Measurements from ENCODE around the gene PON2.

PON2 gene

DNA sequence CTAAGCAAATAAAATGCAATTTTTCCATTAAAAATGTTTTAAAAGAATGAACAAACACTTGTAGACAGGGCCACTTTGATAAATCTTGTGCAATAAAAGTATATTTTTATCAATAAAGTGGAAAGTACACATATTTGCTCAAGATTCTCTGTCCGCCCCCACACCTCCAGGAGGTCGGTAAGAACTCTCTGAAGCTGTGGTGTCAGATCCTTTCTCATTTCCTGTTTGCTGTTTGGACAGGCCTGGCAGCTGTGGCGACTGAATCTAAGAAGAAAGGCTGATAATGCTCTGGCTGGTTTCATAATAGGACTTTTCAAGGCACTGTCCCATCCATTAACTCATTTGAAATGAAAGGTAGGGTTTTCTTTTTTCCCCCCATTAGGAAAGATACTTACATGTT, 35.6 kb upstream of the PON2 start:
- Histone ChIP-seq H3K9me3 (replicated peaks in 1 of 2; ENCODE audit: control insufficient read depth in 2 of 2, insufficient read depth in 1 of 2, low read depth in 1 of 2, low read length in 2 of 2) (peaks cover 0 to 11% of the 10 kb centered on the region in 2 donors), H3K79me1 (ENCODE audit: low read depth, low read length) (peaks cover 2% of the 10 kb centered on the region), H2BK5ac (ENCODE audit: low read length) (no peak overlapping the region), H4K8ac (ENCODE audit: low read depth, low read length) (no peak overlapping the region), H3K27ac (replicated peaks; ENCODE audit: low read length) (peak overlapping the region; percentile 64), H2BK15ac (ENCODE audit: low read length) (no peak overlapping the region), H3K4me1 (ENCODE audit: control insufficient read depth in 2 of 2, insufficient read depth in 1 of 2, low read depth in 1 of 2, low read length in 2 of 2) (peaks cover 14 to 66% of the 10 kb centered on the region in 2 donors), H3K4me2 (ENCODE audit: insufficient read depth, low read length, poor library complexity, severe bottlenecking) (peak overlapping the region; percentile 12), H2AK5ac (ENCODE audit: low read depth, low read length) (no peak overlapping the region), H3K4ac (ENCODE audit: low read length) (no peak overlapping the region), H3K23ac (ENCODE audit: low read depth, low read length, poor library complexity) (no peak overlapping the region), H2BK120ac (ENCODE audit: low read depth, low read length) (no peak overlapping the region), H3K9ac (ENCODE audit: low read depth, low read length, poor library complexity) (no peak overlapping the region), H4K91ac (ENCODE audit: low read depth, low read length, poor library complexity) (no peak overlapping the region), H2AFZ (ENCODE audit: low read length) (peak overlapping the region; percentile 3), H3K36me3 (replicated peaks in 1 of 2; ENCODE audit: control insufficient read depth in 2 of 2, insufficient read depth in 2 of 2, low read length in 2 of 2) (no peaks in the 10 kb centered on the region), H3K14ac (ENCODE audit: low read length) (no peak overlapping the region), H3K18ac (ENCODE audit: low read length) (no peak overlapping the region), H3K4me3 (ENCODE audit: low read length in 2 of 2) (peak overlapping the region in 1 of 2 donors; percentile 18), H2BK12ac (ENCODE audit: low read length) (no peak overlapping the region), H3K27me3 (ENCODE audit: control insufficient read depth in 3 of 3, insufficient read depth in 3 of 3, low read depth in 1 of 3, low read length in 3 of 3) (no peaks in the 10 kb centered on the region)
- DNase-seq (ENCODE audit: low spot score), result no peak
- WGBS, 2 donors (ENCODE audit: extremely low coverage in 2 of 2, insufficient read length in 2 of 2, insufficient replicate concordance in 1 of 2), result no CpG with 5 or more reads among the region's 3 CpGs

DNA sequence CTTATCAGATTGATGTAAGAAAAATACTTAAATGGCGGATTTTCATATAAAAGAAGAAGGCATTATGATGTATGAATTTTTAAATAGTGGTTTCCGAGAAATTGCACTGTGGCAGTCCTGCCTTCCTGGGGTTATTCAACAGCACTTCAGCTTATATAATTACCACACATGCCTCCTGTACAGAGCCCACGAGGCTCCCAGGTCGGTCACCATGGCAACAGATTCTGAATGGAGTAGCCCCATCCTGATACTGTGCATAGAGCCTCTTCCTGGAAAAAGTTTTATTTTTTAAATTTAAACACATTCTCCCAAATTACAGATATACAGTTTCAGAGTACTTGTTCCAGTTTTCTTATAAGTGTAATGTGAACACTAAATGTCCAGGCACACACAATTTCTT, 35.0 kb upstream of the PON2 start:
- Histone ChIP-seq H3K4me1 (ENCODE audit: control insufficient read depth in 2 of 2, insufficient read depth in 1 of 2, low read depth in 1 of 2, low read length in 2 of 2) (peaks cover 14 to 66% of the 10 kb centered on the region in 2 donors), H2BK15ac (ENCODE audit: low read length) (no peak overlapping the region), H3K14ac (ENCODE audit: low read length) (no peak overlapping the region), H3K23ac (ENCODE audit: low read depth, low read length, poor library complexity) (no peak overlapping the region), H3K4me3 (ENCODE audit: low read length in 2 of 2) (no peak overlapping the region), H3K27me3 (ENCODE audit: control insufficient read depth in 3 of 3, insufficient read depth in 3 of 3, low read depth in 1 of 3, low read length in 3 of 3) (no peaks in the 10 kb centered on the region), H3K27ac (replicated peaks; ENCODE audit: low read length) (no peak overlapping the region), H3K9ac (ENCODE audit: low read depth, low read length, poor library complexity) (no peak overlapping the region), H3K4ac (ENCODE audit: low read length) (no peak overlapping the region), H3K36me3 (replicated peaks in 1 of 2; ENCODE audit: control insufficient read depth in 2 of 2, insufficient read depth in 2 of 2, low read length in 2 of 2) (no peaks in the 10 kb centered on the region), H3K9me3 (replicated peaks in 1 of 2; ENCODE audit: control insufficient read depth in 2 of 2, insufficient read depth in 1 of 2, low read depth in 1 of 2, low read length in 2 of 2) (peaks cover 0 to 11% of the 10 kb centered on the region in 2 donors), H2BK5ac (ENCODE audit: low read length) (no peak overlapping the region), H3K18ac (ENCODE audit: low read length) (no peak overlapping the region), H3K79me1 (ENCODE audit: low read depth, low read length) (peaks cover 2% of the 10 kb centered on the region), H4K91ac (ENCODE audit: low read depth, low read length, poor library complexity) (no peak overlapping the region), H2BK120ac (ENCODE audit: low read depth, low read length) (no peak overlapping the region), H4K8ac (ENCODE audit: low read depth, low read length) (no peak overlapping the region), H2AK5ac (ENCODE audit: low read depth, low read length) (no peak overlapping the region), H2AFZ (ENCODE audit: low read length) (no peak overlapping the region), H2BK12ac (ENCODE audit: low read length) (no peak overlapping the region), H3K4me2 (ENCODE audit: insufficient read depth, low read length, poor library complexity, severe bottlenecking) (no peak overlapping the region)
- WGBS, 2 donors (ENCODE audit: extremely low coverage in 2 of 2, insufficient read length in 2 of 2, insufficient replicate concordance in 1 of 2), result no CpG with 5 or more reads among the region's 4 CpGs
- no peak for DNase-seq (ENCODE audit: low spot score)

DNA sequence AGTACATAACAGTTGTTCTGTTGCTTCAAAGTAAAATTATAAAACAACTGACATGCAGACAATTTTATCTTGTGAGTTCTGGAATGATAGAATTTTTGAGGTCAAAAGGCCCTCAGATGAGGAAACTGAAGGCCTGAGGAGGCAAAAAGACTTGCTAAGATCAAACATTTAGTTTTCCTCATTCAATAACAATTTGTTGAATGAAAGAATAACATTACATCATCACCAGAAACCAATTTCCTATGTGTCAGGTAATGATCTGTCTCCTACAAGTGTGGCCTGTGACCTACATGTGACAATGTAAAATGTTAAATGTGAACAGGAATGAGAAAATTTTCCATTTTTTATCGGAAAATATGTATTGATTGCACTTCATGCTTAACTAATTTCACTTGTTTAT, 34.4 kb upstream of the PON2 start:
- Histone ChIP-seq H3K14ac (ENCODE audit: low read length) (no peak overlapping the region), H2BK15ac (ENCODE audit: low read length) (no peak overlapping the region), H3K27me3 (ENCODE audit: control insufficient read depth in 3 of 3, insufficient read depth in 3 of 3, low read depth in 1 of 3, low read length in 3 of 3) (no peaks in the 10 kb centered on the region), H2BK5ac (ENCODE audit: low read length) (no peak overlapping the region), H3K79me1 (ENCODE audit: low read depth, low read length) (peaks cover 2% of the 10 kb centered on the region), H3K23ac (ENCODE audit: low read depth, low read length, poor library complexity) (no peak overlapping the region), H2BK120ac (ENCODE audit: low read depth, low read length) (no peak overlapping the region), H2BK12ac (ENCODE audit: low read length) (no peak overlapping the region), H3K27ac (replicated peaks; ENCODE audit: low read length) (no peak overlapping the region), H3K4me2 (ENCODE audit: insufficient read depth, low read length, poor library complexity, severe bottlenecking) (no peak overlapping the region), H2AFZ (ENCODE audit: low read length) (no peak overlapping the region), H4K91ac (ENCODE audit: low read depth, low read length, poor library complexity) (no peak overlapping the region), H3K9me3 (replicated peaks in 1 of 2; ENCODE audit: control insufficient read depth in 2 of 2, insufficient read depth in 1 of 2, low read depth in 1 of 2, low read length in 2 of 2) (peaks cover 0 to 11% of the 10 kb centered on the region in 2 donors), H3K4ac (ENCODE audit: low read length) (no peak overlapping the region), H3K4me1 (ENCODE audit: control insufficient read depth in 2 of 2, insufficient read depth in 1 of 2, low read depth in 1 of 2, low read length in 2 of 2) (peaks cover 14 to 66% of the 10 kb centered on the region in 2 donors), H3K4me3 (ENCODE audit: low read length in 2 of 2) (no peak overlapping the region), H4K8ac (ENCODE audit: low read depth, low read length) (no peak overlapping the region), H2AK5ac (ENCODE audit: low read depth, low read length) (no peak overlapping the region), H3K18ac (ENCODE audit: low read length) (no peak overlapping the region), H3K9ac (ENCODE audit: low read depth, low read length, poor library complexity) (no peak overlapping the region), H3K36me3 (replicated peaks in 1 of 2; ENCODE audit: control insufficient read depth in 2 of 2, insufficient read depth in 2 of 2, low read length in 2 of 2) (no peaks in the 10 kb centered on the region)
- no peak for DNase-seq (ENCODE audit: low spot score)
- WGBS, 2 donors (ENCODE audit: extremely low coverage in 2 of 2, insufficient read length in 2 of 2, insufficient replicate concordance in 1 of 2), result no CpG with 5 or more reads among the region's 1 CpG

DNA sequence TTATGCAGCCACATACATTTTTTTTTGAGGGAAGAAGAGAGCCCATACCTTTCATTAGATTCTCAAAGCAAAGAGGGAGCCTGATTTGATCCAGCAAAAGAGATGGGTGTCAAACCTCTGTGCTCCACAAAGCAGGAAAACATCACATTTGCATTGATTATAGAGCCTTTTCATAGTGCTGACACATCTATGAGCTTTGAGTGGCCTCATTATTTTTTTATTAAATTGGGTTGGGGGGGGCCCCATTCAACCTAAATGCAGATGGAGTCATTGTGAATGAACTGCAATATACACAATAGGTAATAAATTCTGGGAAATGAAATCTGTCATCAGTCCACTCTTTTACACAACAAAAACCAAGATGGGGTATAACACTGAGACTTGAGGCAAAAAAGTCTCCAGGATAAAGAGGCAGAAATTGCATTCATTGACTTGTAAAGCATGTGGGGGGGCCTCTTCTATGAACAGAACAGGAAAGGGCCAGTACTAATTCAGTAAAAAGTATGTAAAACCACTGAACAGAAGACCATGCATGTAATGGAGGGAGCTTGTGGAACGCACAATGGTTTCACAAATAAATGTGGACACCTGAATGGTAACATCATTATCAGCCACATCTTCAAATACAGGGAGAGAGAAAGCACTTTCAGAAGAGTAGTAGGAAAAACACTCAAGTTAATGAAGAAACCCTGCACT, 33.2 kb upstream of the PON2 start:
- Histone ChIP-seq H3K36me3 (replicated peaks in 1 of 2; ENCODE audit: control insufficient read depth in 2 of 2, insufficient read depth in 2 of 2, low read length in 2 of 2) (no peaks in the 10 kb centered on the region), H3K27me3 (ENCODE audit: control insufficient read depth in 3 of 3, insufficient read depth in 3 of 3, low read depth in 1 of 3, low read length in 3 of 3) (no peaks in the 10 kb centered on the region), H2AK5ac (ENCODE audit: low read depth, low read length) (no peak overlapping the region), H3K79me1 (ENCODE audit: low read depth, low read length) (peaks cover 2% of the 10 kb centered on the region), H4K91ac (ENCODE audit: low read depth, low read length, poor library complexity) (no peak overlapping the region), H3K4me2 (ENCODE audit: insufficient read depth, low read length, poor library complexity, severe bottlenecking) (no peak overlapping the region), H3K27ac (replicated peaks; ENCODE audit: low read length) (no peak overlapping the region), H3K14ac (ENCODE audit: low read length) (no peak overlapping the region), H3K4me3 (ENCODE audit: low read length in 2 of 2) (no peak overlapping the region), H3K4ac (ENCODE audit: low read length) (no peak overlapping the region), H2BK12ac (ENCODE audit: low read length) (no peak overlapping the region), H3K9ac (ENCODE audit: low read depth, low read length, poor library complexity) (no peak overlapping the region), H3K4me1 (ENCODE audit: control insufficient read depth in 2 of 2, insufficient read depth in 1 of 2, low read depth in 1 of 2, low read length in 2 of 2) (peaks cover 12 to 56% of the 10 kb centered on the region in 2 donors), H2BK120ac (ENCODE audit: low read depth, low read length) (no peak overlapping the region), H2BK15ac (ENCODE audit: low read length) (no peak overlapping the region), H3K23ac (ENCODE audit: low read depth, low read length, poor library complexity) (no peak overlapping the region), H3K9me3 (replicated peaks in 1 of 2; ENCODE audit: control insufficient read depth in 2 of 2, insufficient read depth in 1 of 2, low read depth in 1 of 2, low read length in 2 of 2) (peaks cover 0 to 11% of the 10 kb centered on the region in 2 donors), H4K8ac (ENCODE audit: low read depth, low read length) (no peak overlapping the region), H2BK5ac (ENCODE audit: low read length) (no peak overlapping the region), H2AFZ (ENCODE audit: low read length) (peak overlapping the region; percentile 56), H3K18ac (ENCODE audit: low read length) (no peak overlapping the region)
- no peak for DNase-seq (ENCODE audit: low spot score)
- WGBS, 2 donors (ENCODE audit: extremely low coverage in 2 of 2, insufficient read length in 2 of 2, insufficient replicate concordance in 1 of 2), result no CpG with 5 or more reads among the region's 1 CpG
